Stimulated activated CD4-positive, alpha-beta T cell treated with anti-CD3 and anti-CD28 coated beads, Interleukin-1b, Interleukin-23, amount 100 ng/mL, for 48 hours (primary cell): ENCODE measurements around the gene RALGAPA1.
"Not testable (repeated sequence)": the region's sequence is repeated elsewhere in the genome, so short reads cannot be mapped to it uniquely, and the experiment has no call there.

Experiments used
- DNase-seq: peaks from one replicate; pipeline ENCODE4 v3.0.0-alpha.2; 2020

The RALGAPA1 gene

GRCh38 chr14:35619998-35620397, 189.1 kb downstream of the RALGAPA1 start:
- not testable (repeated sequence) for DNase-seq

- not testable (repeated sequence) for DNase-seq
Observed at GRCh38 chr14:35619461-35619860, 189.6 kb downstream of the RALGAPA1 start.

- no peak for DNase-seq
Observed at GRCh38 chr14:35617500-35617899, 191.6 kb downstream of the RALGAPA1 start.

- no peak for DNase-seq
Observed at GRCh38 chr14:35607380-35607779, 201.7 kb downstream of the RALGAPA1 start.

GRCh38 chr14:35600253-35600652, 208.8 kb downstream of the RALGAPA1 start:
- no peak for DNase-seq

- no peak for DNase-seq
Observed at GRCh38 chr14:35594616-35595015, 214.5 kb downstream of the RALGAPA1 start.

GRCh38 chr14:35587373-35587772, 221.7 kb downstream of the RALGAPA1 start:
- not testable (repeated sequence) for DNase-seq

GRCh38 chr14:35578639-35579038, 230.5 kb downstream of the RALGAPA1 start:
- DNase-seq, result no peak

- DNase-seq, result no peak
Observed at GRCh38 chr14:35578135-35578534, 231.0 kb downstream of the RALGAPA1 start.

- DNase-seq, result no peak
Observed at GRCh38 chr14:35576856-35577255, 232.2 kb downstream of the RALGAPA1 start.

- DNase-seq, result no peak
Observed at GRCh38 chr14:35576260-35576659, 232.8 kb downstream of the RALGAPA1 start.

GRCh38 chr14:35573911-35574310, 235.2 kb downstream of the RALGAPA1 start:
- no peak for DNase-seq

GRCh38 chr14:35571598-35571997, 237.5 kb downstream of the RALGAPA1 start:
- DNase-seq, result no peak

GRCh38 chr14:35565871-35566464, 243.1 kb downstream of the RALGAPA1 start:
- DNase-seq, result no peak

GRCh38 chr14:35558680-35559079, 250.4 kb downstream of the RALGAPA1 start:
- no peak for DNase-seq

- no peak for DNase-seq
Observed at GRCh38 chr14:35557221-35557747, 251.8 kb downstream of the RALGAPA1 start.

GRCh38 chr14:35556548-35556947, 252.5 kb downstream of the RALGAPA1 start:
- no peak for DNase-seq

- DNase-seq, result no peak
Observed at GRCh38 chr14:35553808-35554207, 255.3 kb downstream of the RALGAPA1 start.

- DNase-seq, result no peak
Observed at GRCh38 chr14:35551081-35551480, 258.0 kb downstream of the RALGAPA1 start.

GRCh38 chr14:35549551-35549950, 259.5 kb downstream of the RALGAPA1 start:
- DNase-seq, result no peak

- DNase-seq, result no peak
Observed at GRCh38 chr14:35543006-35543405, 266.1 kb downstream of the RALGAPA1 start.

GRCh38 chr14:35539969-35540368, 269.1 kb downstream of the RALGAPA1 start:
- no peak for DNase-seq

- no peak for DNase-seq
Observed at GRCh38 chr14:35535483-35536112, 273.5 kb downstream of the RALGAPA1 start.

GRCh38 chr14:35534873-35535482, 274.1 kb downstream of the RALGAPA1 start:
- peak; percentile 67 for DNase-seq
